Lower leg skin (tissue), 3 donors: ENCODE measurements around the gene PHF11.

Source experiments
- CTCF ChIP-seq, 3 donors: fragments of 450-650 bp; IDR thresholded peaks; one replicate each; pipeline ENCODE4 v1.5.1; 2016; ENCODE audit warnings: antibody characterized with exemption in 3 of 3, mild to moderate bottlenecking in 3 of 3, moderate library complexity in 2 of 3
- POLR2A ChIP-seq, 2 donors: fragments of 450-650 bp; IDR thresholded peaks; one replicate each; pipeline ENCODE4 v1.6.1; 2016 to 2017; ENCODE audit warnings: antibody characterized with exemption in 2 of 2, mild to moderate bottlenecking in 1 of 2, moderate library complexity in 1 of 2

GRCh38 chr13:49536144-49536873, 40.6 kb downstream of the PHF11 start:
- TF ChIP-seq POLR2A (IDR thresholded peaks at IDR 0.05) (no peak), CTCF (IDR thresholded peaks at IDR 0.05) (no peak)
